Pancreas (tissue), 10 donors: Measurements from ENCODE around the gene NEK10. TPM values are rescaled to one million over a fixed set of nuclear protein-coding genes. Genes with fewer than 3 reads are reported as not detected.

Experiments
- ATAC-seq, 4 donors: fragments of 200-7000 bp; cut with Tn5 transposase; one replicate each; pipeline versions ENCODE4 v1.8.0 to v1.9.1; 2020; ENCODE audit warnings: mild to moderate bottlenecking in 4 of 4, moderate library complexity in 4 of 4
- DNase-seq, 6 donors: peaks; one replicate each; pipeline ENCODE4 v3.0.0-alpha.2; 2020
- FAIRE-seq: peaks from 2 replicates; lab custom pipeline; 2012; peaks lifted over from hg19 to GRCh38; lab: Jason Lieb, UNC
- H3K27ac ChIP-seq, 4 donors: fragments of 200-600 bp; sonication (generic); 1 replicate in 3 of 4; 2 replicates in 1 of 4; pipeline versions ENCODE4 v1.5.0 to v1.8.0; 2020
- H3K27me3 ChIP-seq, 4 donors: fragments of 200-600 bp; one replicate each; pipeline ENCODE4 v1.8.0; 2021
- H3K36me3 ChIP-seq, 3 donors: fragments of 200-600 bp; sonication (generic) in 1 of 3; one replicate each; pipeline versions ENCODE4 v1.5.0 to v1.8.0; 2020 to 2021
- H3K4me1 ChIP-seq, 3 donors: fragments of 200-600 bp; one replicate each; pipeline ENCODE4 v1.8.0; 2021
- H3K4me3 ChIP-seq, 4 donors: fragments of 200-600 bp; sonication (generic) in 2 of 4; one replicate each; pipeline versions ENCODE4 v1.5.0 to v1.8.0; 2020 to 2021
- H3K9me3 ChIP-seq, 4 donors: fragments of 200-600 bp; one replicate each; pipeline ENCODE4 v1.8.0; 2021
- CTCF ChIP-seq, 4 donors: fragments of 200-600 bp; sonication (generic) in 3 of 4; IDR thresholded peaks; one replicate each; pipeline versions ENCODE4 v1.5.0 to v1.8.0; 2021; ENCODE audit warnings: antibody characterized with exemption in 4 of 4
- WGBS, 2 donors: extraction: QIAGEN DNeasy Blood & Tissue Kit; methylation state at CpG; one replicate each; pipeline ENCODE4 v1.1.7; 2013; 5-methylcytosine and 5-hydroxymethylcytosine counted together
- intact Hi-C, 3 donors: fragments of 100-400 bp; cut with DNase I; formaldehyde crosslinking; loops; one replicate each; pipeline versions ENCODE4 v1.11.1 to v1.14.2; 2022
- polyA plus RNA-seq, 2 donors: library from polyadenylated mRNA; stranded (reverse); fragments of 200-250 nt; gene quantifications; one replicate each; pipeline ENCODE4 v1.2.3, GENCODE V29; 2013
- total RNA-seq, 6 donors: library from RNA; stranded (reverse); fragmentation: NEBNext Ultra II Directional in 4 of 6; extraction: Animal tissue kit (Norgen Biotek cat#: 25700) in 4 of 6; gene quantifications; one replicate each; pipeline versions ENCODE4 v1.2.1 to v1.2.4, GENCODE V29; 2021 to 2023
- donor health status: healthy with polysubstance abuse.
- donor health status: DM: no; HTN: no; CAD: no; lungs with moderate emphysema.
- donor health status: DM: no; HTN: no; CAD: no.
- donor health status: control.
- donor health status: control.
- donor health status: Bipolar disorder and iron deficiency.
- donor health status: DM: yes; HTN: yes; CAD: no.
- donor health status: DM: no; HTN: no; CAD: no.
- donor health status: DM: no; HTN: no; CAD: no.
- donor health status: DM: yes; HTN: yes; CAD: no.

NEK10 gene
- total and polyA plus RNA-seq, 8 donors, result 0.24 to 0.90 (median 0.37) TPM

- Histone ChIP-seq H3K27ac (no peak overlapping the region), H3K9me3 (no peaks in the 10 kb centered on the region), H3K4me1 (no peaks in the 10 kb centered on the region), H3K27me3 (no peaks in the 10 kb centered on the region), H3K36me3 (no peaks in the 10 kb centered on the region), H3K4me3 (no peak overlapping the region)
- no peak for FAIRE-seq
- no peak for DNase-seq
- intact Hi-C loops, result no loop called here
- no peak for ATAC-seq
- WGBS, 2 donors, result 87 to 91% methylated on average over 2 of the region's 2 CpGs
- no peak for TF ChIP-seq CTCF (IDR thresholded peaks at IDR 0.05)
These were observed 203.9 kb downstream of the NEK10 start for GRCh38 chr3:27165321-27165721.

- no peak for TF ChIP-seq CTCF (IDR thresholded peaks at IDR 0.05)
- no peak for FAIRE-seq
- H3K4me3 ChIP-seq, result no peak overlapping the region
These were observed 208.3 kb downstream of the NEK10 start for GRCh38 chr3:27160779-27161287.

GRCh38 chr3:27160146-27160545 lies 209.0 kb downstream of the NEK10 start:
- Histone ChIP-seq H3K4me1 (no peaks in the 10 kb centered on the region), H3K9me3 (no peaks in the 10 kb centered on the region), H3K27me3 (no peaks in the 10 kb centered on the region), H3K4me3 (no peak overlapping the region), H3K36me3 (no peaks in the 10 kb centered on the region), H3K27ac (no peak overlapping the region)
- intact Hi-C loops, result no loop called here
- DNase-seq (no peak), ATAC-seq (no peak), FAIRE-seq (no peak)
- 90 to 94% methylated on average over 3 of the region's 3 CpGs for WGBS, 2 donors
- no peak for TF ChIP-seq CTCF (IDR thresholded peaks at IDR 0.05)

More at GRCh38 chr3:27160779-27161287, 208.3 kb downstream of the NEK10 start:
- DNase-seq (no peak), ATAC-seq (no peak)
- Histone ChIP-seq H3K9me3 (no peaks in the 10 kb centered on the region), H3K27ac (no peak overlapping the region), H3K36me3 (no peaks in the 10 kb centered on the region), H3K27me3 (no peaks in the 10 kb centered on the region), H3K4me1 (no peaks in the 10 kb centered on the region)
- intact Hi-C loops, result no loop called here
- WGBS, 2 donors, result 56 to 68% methylated on average over 2 of the region's 2 CpGs

- H3K4me1 ChIP-seq, result no peaks in the 10 kb centered on the region
- H3K9me3 ChIP-seq, result no peaks in the 10 kb centered on the region
- no peak overlapping the region for H3K4me3 ChIP-seq
- DNase-seq (no peak), FAIRE-seq (no peak), ATAC-seq (no peak)
- 83 to 88% methylated on average over 1 of the region's 1 CpG for WGBS, 2 donors
- H3K36me3 ChIP-seq, result no peaks in the 10 kb centered on the region
- no peak overlapping the region for H3K27ac ChIP-seq
- H3K27me3 ChIP-seq, result no peaks in the 10 kb centered on the region
- TF ChIP-seq CTCF (IDR thresholded peaks at IDR 0.05), result no peak
- intact Hi-C loops, result loop anchor here in 1 of 3 donors (10.0 kb wide), 1 partner anchor 98 kb away; no protein-coding TSS in a partner anchor
These were observed 222.0 kb downstream of the NEK10 start for GRCh38 chr3:27147215-27147614.

GRCh38 chr3:27146786-27147185 lies 222.4 kb downstream of the NEK10 start:
- Histone ChIP-seq H3K36me3 (no peaks in the 10 kb centered on the region), H3K27ac (no peak overlapping the region), H3K4me3 (no peak overlapping the region), H3K27me3 (no peaks in the 10 kb centered on the region), H3K4me1 (no peaks in the 10 kb centered on the region), H3K9me3 (no peaks in the 10 kb centered on the region)
- intact Hi-C loops, result loop anchor here in 1 of 3 donors (10.0 kb wide), 1 partner anchor 98 kb away; no protein-coding TSS in a partner anchor
- no peak for DNase-seq
- WGBS, 2 donors, result 70 to 73% methylated on average over 3 of the region's 3 CpGs
- no peak for FAIRE-seq
- no peak for ATAC-seq
- no peak for TF ChIP-seq CTCF (IDR thresholded peaks at IDR 0.05)
